ENCODE data around the gene XRCC4.

The XRCC4 gene

DNA sequence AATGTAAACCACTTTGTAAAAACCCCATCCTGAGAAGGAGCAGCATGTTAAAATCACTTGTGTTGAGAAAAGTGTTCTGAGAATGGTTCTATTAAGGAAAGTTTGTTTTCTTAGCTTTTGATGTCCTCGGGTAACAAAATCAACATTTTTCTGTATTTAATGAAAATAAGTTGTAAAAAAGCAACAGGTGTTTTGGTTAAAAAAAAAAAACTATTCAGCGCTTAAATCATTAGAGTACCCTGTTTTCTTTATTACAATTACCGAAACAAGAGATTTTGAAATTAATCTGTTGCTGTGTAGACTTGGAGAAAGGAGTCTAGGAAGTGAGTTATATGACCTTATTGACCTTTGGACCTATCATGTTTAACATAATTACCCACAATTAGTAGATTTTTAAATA is 167.7 kb downstream of the XRCC4 start:
- TF ChIP-seq MAX (IDR thresholded peaks at IDR 0.05; ENCODE audit: low read depth, low read length) (no peak), POLR2A (IDR thresholded peaks at IDR 0.05; ENCODE audit: extremely low read depth, insufficient read length) (no peak), MYC (IDR thresholded peaks at IDR 0.05; ENCODE audit: low read depth, low read length) (no peak)
- TF ChIP-seq, protein P1, sequence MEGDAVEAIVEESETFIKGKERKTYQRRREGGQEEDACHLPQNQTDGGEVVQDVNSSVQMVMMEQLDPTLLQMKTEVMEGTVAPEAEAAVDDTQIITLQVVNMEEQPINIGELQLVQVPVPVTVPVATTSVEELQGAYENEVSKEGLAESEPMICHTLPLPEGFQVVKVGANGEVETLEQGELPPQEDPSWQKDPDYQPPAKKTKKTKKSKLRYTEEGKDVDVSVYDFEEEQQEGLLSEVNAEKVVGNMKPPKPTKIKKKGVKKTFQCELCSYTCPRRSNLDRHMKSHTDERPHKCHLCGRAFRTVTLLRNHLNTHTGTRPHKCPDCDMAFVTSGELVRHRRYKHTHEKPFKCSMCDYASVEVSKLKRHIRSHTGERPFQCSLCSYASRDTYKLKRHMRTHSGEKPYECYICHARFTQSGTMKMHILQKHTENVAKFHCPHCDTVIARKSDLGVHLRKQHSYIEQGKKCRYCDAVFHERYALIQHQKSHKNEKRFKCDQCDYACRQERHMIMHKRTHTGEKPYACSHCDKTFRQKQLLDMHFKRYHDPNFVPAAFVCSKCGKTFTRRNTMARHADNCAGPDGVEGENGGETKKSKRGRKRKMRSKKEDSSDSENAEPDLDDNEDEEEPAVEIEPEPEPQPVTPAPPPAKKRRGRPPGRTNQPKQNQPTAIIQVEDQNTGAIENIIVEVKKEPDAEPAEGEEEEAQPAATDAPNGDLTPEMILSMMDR (IDR thresholded peaks at IDR 0.05; ENCODE audit: low read depth, low read length): no peak
- H3K4me3 ChIP-seq (ENCODE audit: low read depth, low read length): no peak overlapping the region
- DNase-seq (ENCODE audit: low read depth): no peak

GRCh38 chr5:83246071-83246470 is 168.7 kb downstream of the XRCC4 start:
- no peak overlapping the region for H3K4me3 ChIP-seq (ENCODE audit: low read depth, low read length)
- TF ChIP-seq, protein P1 (IDR thresholded peaks at IDR 0.05; ENCODE audit: low read depth, low read length): no peak

GRCh38 chr5:83249156-83249555 is 171.8 kb downstream of the XRCC4 start:
- TF ChIP-seq MYC (IDR thresholded peaks at IDR 0.05; ENCODE audit: low read depth, low read length) (no peak), POLR2A (IDR thresholded peaks at IDR 0.05; ENCODE audit: extremely low read depth, insufficient read length) (no peak), MAX (IDR thresholded peaks at IDR 0.05; ENCODE audit: low read depth, low read length) (no peak)
- TF ChIP-seq, protein P1 (IDR thresholded peaks at IDR 0.05; ENCODE audit: low read depth, low read length): no peak
- DNase-seq (ENCODE audit: low read depth): no peak
- no peak overlapping the region for H3K4me3 ChIP-seq (ENCODE audit: low read depth, low read length)

More at GRCh38 chr5:83246071-83246470, 168.7 kb downstream of the XRCC4 start:
- no peak for DNase-seq (ENCODE audit: low read depth)

GRCh38 chr5:83251849-83252248 is 174.5 kb downstream of the XRCC4 start:
- no peak overlapping the region for H3K4me3 ChIP-seq (ENCODE audit: low read depth, low read length)
- DNase-seq (ENCODE audit: low read depth): no peak
- TF ChIP-seq, protein P1 (IDR thresholded peaks at IDR 0.05; ENCODE audit: low read depth, low read length): no peak
- no peak for TF ChIP-seq MAX (IDR thresholded peaks at IDR 0.05; ENCODE audit: low read depth, low read length)
- TF ChIP-seq POLR2A (IDR thresholded peaks at IDR 0.05; ENCODE audit: extremely low read depth, insufficient read length): no peak
- TF ChIP-seq MYC (IDR thresholded peaks at IDR 0.05; ENCODE audit: low read depth, low read length): no peak

- no peak for TF ChIP-seq MAX (IDR thresholded peaks at IDR 0.05; ENCODE audit: low read depth, low read length)
- TF ChIP-seq POLR2A (IDR thresholded peaks at IDR 0.05; ENCODE audit: extremely low read depth, insufficient read length): no peak
- no peak for TF ChIP-seq MYC (IDR thresholded peaks at IDR 0.05; ENCODE audit: low read depth, low read length)
- TF ChIP-seq, protein P1 (IDR thresholded peaks at IDR 0.05; ENCODE audit: low read depth, low read length): no peak
- H3K4me3 ChIP-seq (ENCODE audit: low read depth, low read length): no peak overlapping the region
- DNase-seq (ENCODE audit: low read depth): no peak
These were observed 176.4 kb downstream of the XRCC4 start for GRCh38 chr5:83253720-83254119.

DNA sequence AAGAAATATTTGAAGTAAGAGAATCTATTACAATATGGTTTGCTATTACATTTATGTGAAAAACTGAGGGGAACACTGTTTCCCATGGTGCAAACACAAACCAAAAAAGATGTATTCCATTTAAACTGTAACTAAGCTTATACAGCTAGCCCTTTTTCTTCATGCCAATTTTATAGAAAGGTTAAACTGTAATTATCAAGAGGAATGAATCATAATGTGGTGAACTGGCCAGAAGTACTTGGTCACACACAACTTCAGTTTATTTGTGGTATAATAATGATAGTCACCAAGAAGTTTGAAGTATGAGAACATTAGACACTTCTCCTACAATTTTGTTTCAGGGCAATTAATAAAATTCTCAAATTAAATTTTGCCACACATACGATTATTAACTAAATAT is 177.9 kb downstream of the XRCC4 start:
- H3K4me3 ChIP-seq (ENCODE audit: low read depth, low read length): no peak overlapping the region
- peak; percentile 1 for DNase-seq (ENCODE audit: low read depth)
- TF ChIP-seq, protein P1 (IDR thresholded peaks at IDR 0.05; ENCODE audit: low read depth, low read length): no peak
- TF ChIP-seq MYC (IDR thresholded peaks at IDR 0.05; ENCODE audit: low read depth, low read length): no peak

Data from NB4 (cell line).